ENCODE results near the gene EIF4H.

Gene EIF4H

DNA sequence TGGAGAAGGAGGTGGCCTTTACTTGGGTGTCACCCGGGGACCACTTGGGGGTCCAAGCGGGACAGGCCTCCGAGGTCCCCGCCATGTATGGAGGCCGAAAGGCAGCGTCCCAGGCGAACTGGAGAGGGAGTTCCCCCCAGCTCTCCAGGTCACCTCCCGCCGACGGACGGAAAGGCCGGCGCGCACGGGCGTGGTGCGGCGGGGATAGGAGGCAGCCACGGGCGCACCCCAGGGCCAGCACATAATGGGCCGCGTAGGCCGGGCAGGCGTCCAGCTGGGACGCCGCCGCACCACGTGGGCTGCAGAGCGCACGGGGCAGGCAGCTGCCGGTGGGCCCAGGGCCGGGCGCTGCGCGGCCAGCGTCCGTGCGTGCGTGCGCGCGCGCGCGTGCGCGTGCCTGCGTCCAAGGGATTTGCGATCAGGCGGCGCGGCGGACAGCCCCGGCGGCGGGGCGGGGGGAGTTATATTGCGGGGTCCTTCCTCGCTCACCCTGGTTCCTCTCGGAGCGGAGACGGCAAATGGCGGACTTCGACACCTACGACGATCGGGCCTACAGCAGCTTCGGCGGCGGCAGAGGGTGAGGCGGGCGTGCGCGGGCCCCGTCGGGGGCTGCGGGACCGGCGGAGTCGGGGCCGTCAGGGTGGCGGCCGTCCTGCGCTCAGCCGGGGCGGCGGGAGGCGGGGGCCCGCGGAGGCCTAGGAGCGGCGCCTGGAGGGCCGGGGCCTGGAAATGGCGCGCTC, at the start of gene EIF4H:
Gene EIF4H (plus strand): TSS at position 491 of the 740 bp plus-strand sequence. CDS start 28 bp downstream, at position 519.
- TF ChIP-seq, protein P1, sequence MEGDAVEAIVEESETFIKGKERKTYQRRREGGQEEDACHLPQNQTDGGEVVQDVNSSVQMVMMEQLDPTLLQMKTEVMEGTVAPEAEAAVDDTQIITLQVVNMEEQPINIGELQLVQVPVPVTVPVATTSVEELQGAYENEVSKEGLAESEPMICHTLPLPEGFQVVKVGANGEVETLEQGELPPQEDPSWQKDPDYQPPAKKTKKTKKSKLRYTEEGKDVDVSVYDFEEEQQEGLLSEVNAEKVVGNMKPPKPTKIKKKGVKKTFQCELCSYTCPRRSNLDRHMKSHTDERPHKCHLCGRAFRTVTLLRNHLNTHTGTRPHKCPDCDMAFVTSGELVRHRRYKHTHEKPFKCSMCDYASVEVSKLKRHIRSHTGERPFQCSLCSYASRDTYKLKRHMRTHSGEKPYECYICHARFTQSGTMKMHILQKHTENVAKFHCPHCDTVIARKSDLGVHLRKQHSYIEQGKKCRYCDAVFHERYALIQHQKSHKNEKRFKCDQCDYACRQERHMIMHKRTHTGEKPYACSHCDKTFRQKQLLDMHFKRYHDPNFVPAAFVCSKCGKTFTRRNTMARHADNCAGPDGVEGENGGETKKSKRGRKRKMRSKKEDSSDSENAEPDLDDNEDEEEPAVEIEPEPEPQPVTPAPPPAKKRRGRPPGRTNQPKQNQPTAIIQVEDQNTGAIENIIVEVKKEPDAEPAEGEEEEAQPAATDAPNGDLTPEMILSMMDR (IDR thresholded peaks at IDR 0.05; ENCODE audit: borderline replicate concordance, control extremely low read depth, extremely low read depth, insufficient read depth, missing control alignments) = no peak
- peak; percentile 95 for DNase-seq (ENCODE audit: low spot score)
- in situ Hi-C loops (cut with MboI; ENCODE audit: low sequenced_read_pairs, unreplicated experiment) = no loop called here

DNA sequence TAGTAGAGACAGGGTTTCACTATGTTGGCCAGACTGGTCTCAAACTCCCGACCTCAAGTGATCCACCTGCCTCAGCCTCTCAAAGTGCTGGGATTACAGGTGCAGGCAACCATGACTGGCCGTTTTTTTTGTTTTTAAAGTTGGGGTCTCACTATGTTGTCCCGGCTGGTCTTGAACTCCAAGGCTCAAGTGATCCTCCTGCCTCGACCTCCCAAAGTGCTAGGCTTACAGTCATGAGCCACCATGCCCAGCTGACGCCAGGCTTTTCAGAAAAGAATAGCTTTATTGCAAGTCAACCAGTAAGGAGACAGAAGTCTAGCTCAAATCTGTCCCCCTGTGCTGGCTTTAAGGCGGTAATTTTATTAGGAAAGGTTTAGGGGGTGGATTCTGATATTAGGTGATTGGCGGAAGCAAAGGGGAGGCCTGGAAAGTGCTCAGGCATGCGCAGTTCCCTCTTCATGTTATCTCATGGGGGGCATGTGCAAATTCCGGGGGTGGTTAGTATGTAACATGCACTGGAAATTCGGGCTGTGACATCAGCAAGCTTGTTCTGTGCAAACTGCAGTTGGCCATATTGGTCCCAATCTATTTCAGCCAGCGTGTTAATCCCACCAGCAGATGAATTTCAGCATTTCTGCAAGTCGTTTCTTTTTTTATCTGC, 47.8 kb upstream of the EIF4H start:
- DNase-seq (ENCODE audit: low spot score) = no peak
- in situ Hi-C loops (cut with MboI; ENCODE audit: low sequenced_read_pairs, unreplicated experiment) = no loop called here
- TF ChIP-seq, protein P1 (IDR thresholded peaks at IDR 0.05; ENCODE audit: borderline replicate concordance, control extremely low read depth, extremely low read depth, insufficient read depth, missing control alignments) = no peak

DNA sequence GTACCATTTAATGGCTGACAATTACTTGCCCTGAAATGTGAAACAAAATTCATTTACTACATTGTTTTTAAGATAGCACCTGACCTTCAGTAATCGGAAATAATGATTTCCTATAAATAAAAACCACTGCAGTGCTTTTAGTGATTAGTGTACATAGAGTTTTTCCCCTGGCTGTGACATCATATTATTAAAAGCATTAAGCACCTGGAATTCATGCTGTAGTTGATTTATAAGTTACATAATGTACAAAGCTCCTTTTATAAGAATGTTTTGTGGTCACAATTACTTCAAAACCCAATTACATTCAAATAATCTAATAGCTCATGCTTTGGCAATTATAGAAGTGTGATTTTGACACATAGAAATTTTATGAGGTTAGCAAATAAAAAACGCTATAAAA, 44.3 kb upstream of the EIF4H start:
- in situ Hi-C loops (cut with MboI; ENCODE audit: low sequenced_read_pairs, unreplicated experiment) = no loop called here
- DNase-seq (ENCODE audit: low spot score) = no peak
- TF ChIP-seq, protein P1 (IDR thresholded peaks at IDR 0.05; ENCODE audit: borderline replicate concordance, control extremely low read depth, extremely low read depth, insufficient read depth, missing control alignments) = no peak

DNA sequence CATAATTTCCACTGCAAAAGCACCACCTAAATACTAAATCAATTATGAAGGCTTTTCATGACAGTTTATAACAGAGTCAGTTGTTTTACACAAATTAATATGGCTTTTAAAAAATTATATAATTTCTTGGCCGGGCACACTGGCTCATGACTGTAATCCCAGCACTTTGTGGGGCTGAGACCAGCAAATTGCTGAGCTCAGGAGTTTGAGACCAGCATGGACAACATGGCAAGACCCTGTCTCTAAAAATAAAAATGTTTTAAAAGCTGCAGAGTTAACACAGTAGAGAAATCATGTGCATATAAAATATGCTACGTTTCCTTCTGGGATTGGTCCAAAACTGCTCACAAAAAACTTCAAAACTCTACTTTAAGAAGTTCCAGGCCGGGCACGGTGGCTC, 43.6 kb upstream of the EIF4H start:
- DNase-seq (ENCODE audit: low spot score) = no peak
- TF ChIP-seq, protein P1 (IDR thresholded peaks at IDR 0.05; ENCODE audit: borderline replicate concordance, control extremely low read depth, extremely low read depth, insufficient read depth, missing control alignments) = no peak
- in situ Hi-C loops (cut with MboI; ENCODE audit: low sequenced_read_pairs, unreplicated experiment) = no loop called here

DNA sequence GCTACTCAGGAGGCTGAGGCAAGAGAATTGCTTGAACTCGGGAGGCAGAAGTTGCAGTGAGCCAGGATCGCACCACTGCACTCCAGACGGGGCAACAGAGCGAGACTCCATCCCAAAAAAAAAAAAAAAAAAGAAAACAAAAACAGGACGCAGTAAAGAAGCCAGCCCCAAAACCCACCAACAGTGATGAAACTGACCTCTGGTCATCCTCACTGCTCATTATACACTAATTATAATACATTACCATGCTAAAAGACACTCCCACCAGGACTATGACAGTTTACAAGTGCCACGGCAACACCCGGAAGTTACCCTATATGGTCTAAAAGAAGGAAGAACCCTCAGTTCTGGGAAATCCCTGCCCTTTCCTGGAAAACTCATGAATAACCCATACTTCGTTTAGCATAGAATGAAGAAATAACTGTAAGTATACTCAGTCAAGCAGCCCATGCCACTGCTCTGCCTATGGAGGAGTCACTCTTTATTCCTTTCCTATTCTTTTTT, 40.0 kb upstream of the EIF4H start:
- TF ChIP-seq, protein P1 (IDR thresholded peaks at IDR 0.05; ENCODE audit: borderline replicate concordance, control extremely low read depth, extremely low read depth, insufficient read depth, missing control alignments) = no peak
- no peak for DNase-seq (ENCODE audit: low spot score)
- in situ Hi-C loops (cut with MboI; ENCODE audit: low sequenced_read_pairs, unreplicated experiment) = no loop called here

DNA sequence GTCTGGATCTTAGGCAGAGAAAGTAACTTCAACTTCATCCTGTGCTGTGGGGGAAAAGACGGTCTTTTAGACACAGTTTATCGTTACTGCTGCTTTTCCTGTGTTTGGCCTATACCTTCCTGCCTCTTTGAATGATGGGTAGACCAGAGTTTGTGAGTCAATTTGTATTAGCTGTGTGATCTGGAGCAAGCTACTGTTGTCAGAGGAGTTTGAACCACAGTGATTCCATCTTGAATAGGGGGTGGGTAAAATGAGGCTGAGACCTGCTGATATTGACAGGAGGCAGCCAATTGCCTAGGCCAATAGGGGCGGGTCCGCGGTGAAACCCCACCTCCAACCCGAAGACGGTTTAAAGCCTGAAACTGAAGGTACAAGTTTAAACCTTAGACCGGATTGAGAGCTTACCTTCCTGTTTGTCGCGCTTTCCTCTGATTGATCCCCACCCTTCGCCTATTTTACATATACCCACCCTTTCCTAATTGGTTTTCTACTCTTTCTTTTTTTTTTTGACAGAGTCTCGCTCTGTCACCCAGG, 35.8 kb upstream of the EIF4H start:
- in situ Hi-C loops (cut with MboI; ENCODE audit: low sequenced_read_pairs, unreplicated experiment) = no loop called here
- TF ChIP-seq, protein P1 (IDR thresholded peaks at IDR 0.05; ENCODE audit: borderline replicate concordance, control extremely low read depth, extremely low read depth, insufficient read depth, missing control alignments) = no peak
- no peak for DNase-seq (ENCODE audit: low spot score)
